SK-N-SH (cell line): ENCODE results near the gene RAPGEF4. TPM values are rescaled to one million over a fixed set of nuclear protein-coding genes. Genes with fewer than 3 reads are reported as not detected.

Experiments
- CTCF ChIA-PET: fragments of 300-600, 350-600 bp; formaldehyde crosslinking; extraction: SDS; loops from one replicate; lab custom pipeline; 2021; lab: Yijun Ruan, JAX
- POLR2A ChIA-PET: fragments of 350-600 bp; sonication (Branson Sonifier 250); formaldehyde crosslinking; extraction: SDS; loops from one replicate; lab custom pipeline; 2020; ENCODE audit warnings: antibody characterized with exemption, inconsistent platforms; lab: Yijun Ruan, JAX
- DNase-seq: peaks from one replicate; pipeline ENCODE4 v3.0.0; 2012
- H2AFZ ChIP-seq: fragments of 200-600 bp; sonication (generic); 2 replicates; pipeline ENCODE4 v1.8.1; 2016; ENCODE audit warnings: antibody characterized with exemption, mild to moderate bottlenecking, low read depth
- H3F3A ChIP-seq: fragments of 200-600 bp; sonication (generic); replicated peaks from 2 replicates; pipeline ENCODE3; 2016; ENCODE audit warnings: antibody characterized with exemption, mild to moderate bottlenecking; ENCODE audit not compliant: insufficient read depth
- H3K27ac ChIP-seq, 2 experiments: fragments of 200-500 bp in 1 of 2; fragments of 200-600 bp in 1 of 2; sonication (Bioruptor generic) in 1 of 2; sonication (generic), shearing (Covaris generic) in 1 of 2; 2 replicates each; pipeline versions ENCODE4 v1.5.1 to v1.6.1; 2014 to 2016; ENCODE audit warnings: low read depth in 2 of 2, inconsistent platforms in 1 of 2, low read length in 1 of 2, mild to moderate bottlenecking in 1 of 2, mixed read lengths in 1 of 2
- H3K27me3 ChIP-seq: fragments of 200-600 bp; sonication (generic), shearing (Covaris generic); 2 replicates; pipeline ENCODE4 v1.6.1; 2016; ENCODE audit warnings: mixed run types; ENCODE audit not compliant: insufficient read depth
- H3K36me3 ChIP-seq, 2 experiments: fragments of 200-500 bp in 1 of 2; fragments of 200-600 bp in 1 of 2; sonication (Bioruptor generic) in 1 of 2; sonication (generic) in 1 of 2; replicated peaks in 1 of 2; 2 replicates each; pipeline versions ENCODE3 to v1.5.1; 2014 to 2016; ENCODE audit warnings: low read length in 1 of 2, mild to moderate bottlenecking in 1 of 2; ENCODE audit not compliant: insufficient read depth in 2 of 2, control insufficient read depth in 1 of 2
- H3K4me1 ChIP-seq, 2 experiments: fragments of 200-500 bp in 1 of 2; fragments of 200-600 bp in 1 of 2; sonication (Bioruptor generic) in 1 of 2; sonication (generic), shearing (Covaris generic) in 1 of 2; 2 replicates each; pipeline versions ENCODE4 v1.5.1 to v1.6.1; 2014 to 2016; ENCODE audit warnings: low read depth in 1 of 2, low read length in 1 of 2, mixed run types in 1 of 2; ENCODE audit not compliant: insufficient read depth in 2 of 2, control insufficient read depth in 1 of 2
- H3K4me2 ChIP-seq: fragments of 200-600 bp; sonication (generic), shearing (Covaris generic); 2 replicates; pipeline ENCODE4 v1.6.1; 2017; ENCODE audit warnings: mixed run types
- H3K4me3 ChIP-seq, 2 experiments: fragments of 200-500 bp in 1 of 2; fragments of 200-600 bp in 1 of 2; sonication (Bioruptor generic) in 1 of 2; sonication (generic), shearing (Covaris generic) in 1 of 2; 2 replicates each; pipeline versions ENCODE4 v1.5.1 to v1.8.1; 2014 to 2016; ENCODE audit warnings: low read depth in 2 of 2, inconsistent platforms in 1 of 2, low read length in 1 of 2, mild to moderate bottlenecking in 1 of 2, mixed read lengths in 1 of 2, moderate library complexity in 1 of 2
- H3K79me2 ChIP-seq: fragments of 200-600 bp; sonication (generic); 2 replicates; pipeline ENCODE4 v1.8.1; 2017; ENCODE audit warnings: mild to moderate bottlenecking; ENCODE audit not compliant: insufficient read depth
- H3K9ac ChIP-seq: fragments of 200-600 bp; sonication (generic); 2 replicates; pipeline ENCODE4 v1.6.1; 2017; ENCODE audit warnings: mixed run types
- H3K9me2 ChIP-seq: fragments of 200-600 bp; sonication (generic); 2 replicates; pipeline ENCODE4 v1.6.1; 2017; ENCODE audit warnings: mixed run types
- H3K9me3 ChIP-seq: fragments of 200-600 bp; sonication (generic); 2 replicates; pipeline ENCODE4 v1.6.1; 2017; ENCODE audit warnings: mixed run types, mild to moderate bottlenecking, moderate library complexity
- H4K20me1 ChIP-seq: fragments of 200-600 bp; sonication (generic); 2 replicates; pipeline ENCODE4 v1.6.1; 2017; ENCODE audit warnings: mild to moderate bottlenecking, mixed run types; ENCODE audit not compliant: insufficient read depth
- CHD2 ChIP-seq: fragments of 150-350 bp; IDR thresholded peaks from 2 replicates; pipeline ENCODE4 v1.6.1; 2018; ENCODE audit warnings: low read length; ENCODE audit not compliant: partially characterized antibody
- EP300 ChIP-seq, 2 experiments: IDR thresholded peaks; 2 replicates each; pipeline versions ENCODE4 v1.4.0 to v1.6.1; 2012; ENCODE audit warnings: borderline replicate concordance in 1 of 2, low read depth in 1 of 2, low read length in 1 of 2
- FOSL2 ChIP-seq: IDR thresholded peaks from 2 replicates; pipeline ENCODE4 v1.4.0; 2012; ENCODE audit warnings: low read depth, mild to moderate bottlenecking, moderate library complexity, borderline replicate concordance
- GABPA ChIP-seq: IDR thresholded peaks from 2 replicates; pipeline ENCODE4 v1.4.0; 2012; ENCODE audit warnings: low read depth, mild to moderate bottlenecking
- MXI1 ChIP-seq: IDR thresholded peaks from 2 replicates; pipeline ENCODE4 v1.6.1; 2012; ENCODE audit warnings: mild to moderate bottlenecking, low read depth, low read length, improper control_type of control experiment
- RXRA ChIP-seq: IDR thresholded peaks from 2 replicates; pipeline ENCODE4 v1.4.0; 2012; ENCODE audit warnings: low read depth, mild to moderate bottlenecking, borderline replicate concordance
- TCF12 ChIP-seq: IDR thresholded peaks from 2 replicates; pipeline ENCODE4 v1.4.0; 2012
- YY1 ChIP-seq: IDR thresholded peaks from 2 replicates; pipeline ENCODE4 v1.4.0; 2012; ENCODE audit warnings: low read depth, mild to moderate bottlenecking
- WGBS: methylation state at CpG from one replicate; pipeline ENCODE4 v1.1.6; 2017; ENCODE audit warnings: low lambda C conversion rate; 5-methylcytosine and 5-hydroxymethylcytosine counted together
- polyA plus RNA-seq, 3 experiments: library from polyadenylated mRNA; depleted of rRNA; stranded (reverse); fragments of >200 nt; gene quantifications; 2 replicates each; pipeline ENCODE4 v1.2.3, GENCODE V29; 2012
- TF ChIP-seq, protein P1 (sequence below): IDR thresholded peaks from 2 replicates; pipeline ENCODE4 v1.4.0; 2012; ENCODE audit warnings: low read depth, borderline replicate concordance
- TF ChIP-seq, protein P2 (sequence below): IDR thresholded peaks from 2 replicates; pipeline ENCODE4 v1.4.0; 2012; ENCODE audit warnings: low read depth
- TF ChIP-seq, protein P3 (sequence below): fragments of 200-600 bp; sonication (generic); IDR thresholded peaks from 2 replicates; pipeline ENCODE4 v1.6.1; 2017; ENCODE audit warnings: antibody characterized with exemption, mild to moderate bottlenecking, moderate library complexity

RAPGEF4 gene
- polyA plus RNA-seq, 1 of the 3 experiments (the other 2 are of a cell fraction), result 0.30 TPM

DNA sequence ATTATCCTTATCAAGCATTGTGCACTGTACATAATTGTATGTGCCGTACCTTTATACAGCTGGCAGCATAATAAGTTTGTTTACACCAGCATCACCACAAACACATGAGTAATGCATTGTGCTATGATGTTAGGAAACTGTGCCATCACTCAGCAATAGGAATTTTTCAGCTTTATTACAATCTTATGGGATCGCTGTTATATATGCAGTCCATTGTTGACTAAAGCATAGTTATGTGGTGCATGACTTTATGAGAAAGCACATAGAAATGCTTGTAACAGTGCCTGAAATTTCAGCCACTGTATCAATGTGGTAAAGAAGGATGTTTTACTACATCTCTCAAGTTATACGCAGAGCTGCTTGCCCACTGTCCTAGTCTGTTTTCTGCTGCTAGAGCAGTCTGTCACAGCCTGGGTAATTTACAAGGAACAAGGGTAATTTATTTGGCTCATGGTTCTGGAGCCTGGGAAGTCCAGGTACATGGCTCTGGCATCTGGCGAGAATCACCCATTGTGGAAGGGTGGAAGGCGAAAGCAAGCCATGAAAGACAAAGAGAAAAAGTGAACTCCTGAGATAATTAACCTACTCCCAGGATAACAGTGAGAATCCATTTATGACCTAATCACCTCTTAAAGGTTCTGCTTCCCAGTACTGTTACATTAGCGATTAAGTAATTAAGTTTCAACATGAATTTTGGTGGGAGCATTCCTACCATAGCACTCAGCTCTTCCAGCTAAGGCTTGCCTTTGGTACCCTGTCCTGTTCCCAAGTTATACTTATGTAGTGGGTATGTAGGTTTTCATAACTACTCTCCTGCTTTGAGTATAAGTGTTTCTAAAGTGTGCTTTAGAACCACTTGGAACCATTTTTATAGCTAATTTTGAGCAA lies 344.6 kb downstream of the RAPGEF4 start:
- no peaks in the 10 kb centered on the region for H4K20me1 ChIP-seq
- no peak overlapping the region for H2AFZ ChIP-seq
- H3K4me2 ChIP-seq, result peak overlapping the region; percentile 1; the same call in 1 of the 2 replicates
- TF ChIP-seq FOSL2 (peak; percentile 30; the same call in 1 of the 2 replicates), EP300 (IDR thresholded peaks at IDR 0.05; ENCODE audit: borderline replicate concordance in 1 of 2, low read depth in 1 of 2, low read length in 1 of 2) (peak in 1 of 2 experiments; percentile 18; a peak in 1 of 4 replicates), CHD2 (no peak), YY1 (no peak), MXI1 (no peak)
- TF ChIP-seq, protein P1, sequence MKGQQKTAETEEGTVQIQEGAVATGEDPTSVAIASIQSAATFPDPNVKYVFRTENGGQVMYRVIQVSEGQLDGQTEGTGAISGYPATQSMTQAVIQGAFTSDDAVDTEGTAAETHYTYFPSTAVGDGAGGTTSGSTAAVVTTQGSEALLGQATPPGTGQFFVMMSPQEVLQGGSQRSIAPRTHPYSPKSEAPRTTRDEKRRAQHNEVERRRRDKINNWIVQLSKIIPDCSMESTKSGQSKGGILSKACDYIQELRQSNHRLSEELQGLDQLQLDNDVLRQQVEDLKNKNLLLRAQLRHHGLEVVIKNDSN, result no peak
- H3K79me2 ChIP-seq, result peaks cover 88% of the 10 kb centered on the region
- H3K27ac ChIP-seq, result peak overlapping the region in 1 of 2 experiments; percentile 88; a peak in 2 of 4 replicates
- peaks cover 13% of the 10 kb centered on the region for H3F3A ChIP-seq
- no peaks in the 10 kb centered on the region for H3K36me3 ChIP-seq
- no peaks in the 10 kb centered on the region for H3K9me3 ChIP-seq
- no peak for DNase-seq
- ChIA-PET CTCF (interaction anchor here (1.1 to 2.7 kb wide), 5 partner anchors 11 to 130 kb away, joined by 3 to 13 read pairs (median 5); no protein-coding TSS in a partner anchor), POLR2A (no interaction called here)
- 84% methylated on average over 6 of the region's 6 CpGs for WGBS
- H3K9me2 ChIP-seq, result no peaks in the 10 kb centered on the region; the same call in 1 of the 2 replicates
- no peaks in the 10 kb centered on the region for H3K27me3 ChIP-seq
- no peak overlapping the region for H3K4me3 ChIP-seq
- H3K9ac ChIP-seq, result peak overlapping the region; percentile 20; the same call in 1 of the 2 replicates
- H3K4me1 ChIP-seq, result peaks cover 2 to 10% of the 10 kb centered on the region in 2 experiments; a peak in 3 of 4 replicates

DNA sequence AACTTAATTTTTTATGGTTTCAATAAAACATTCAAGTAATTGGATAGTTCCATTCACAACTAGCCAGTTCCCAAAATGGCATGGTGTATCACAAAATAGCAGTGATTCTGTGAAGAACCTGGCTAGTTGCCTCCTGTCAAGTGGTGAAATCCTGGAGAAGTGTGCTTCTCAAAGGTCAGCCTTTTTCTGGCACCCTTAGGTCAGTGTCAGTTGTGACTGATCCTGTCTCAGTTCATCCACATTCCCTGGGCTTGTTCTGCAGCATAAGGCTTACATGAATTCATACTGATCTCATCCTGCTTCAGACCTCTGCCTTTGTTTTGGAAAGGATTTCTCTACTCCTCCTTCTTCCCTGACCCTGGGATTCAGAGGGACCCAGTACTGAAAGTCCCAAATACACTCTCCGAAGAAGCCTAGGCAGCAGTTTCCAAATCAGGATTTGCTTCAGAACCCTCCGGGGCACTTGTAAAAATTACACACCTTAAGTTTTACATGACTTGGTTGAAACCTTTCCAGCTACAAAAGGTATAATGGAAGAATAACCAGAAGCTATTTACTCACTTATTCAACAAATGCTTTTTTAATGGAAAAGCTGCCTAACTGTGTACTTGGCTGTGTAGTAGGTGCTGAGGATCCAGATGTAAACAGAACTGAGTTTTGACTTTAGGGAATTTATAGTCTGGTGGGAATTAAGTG lies 351.0 kb downstream of the RAPGEF4 start:
- H3K79me2 ChIP-seq, result peaks cover 81% of the 10 kb centered on the region
- TF ChIP-seq EP300 (IDR thresholded peaks at IDR 0.05; ENCODE audit: borderline replicate concordance in 1 of 2, low read depth in 1 of 2, low read length in 1 of 2), result no peak
- no peak for TF ChIP-seq TCF12
- TF ChIP-seq FOSL2, result no peak
- TF ChIP-seq GABPA, result no peak
- TF ChIP-seq, protein P2, sequence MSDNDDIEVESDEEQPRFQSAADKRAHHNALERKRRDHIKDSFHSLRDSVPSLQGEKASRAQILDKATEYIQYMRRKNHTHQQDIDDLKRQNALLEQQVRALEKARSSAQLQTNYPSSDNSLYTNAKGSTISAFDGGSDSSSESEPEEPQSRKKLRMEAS, result no peak
- TF ChIP-seq RXRA, result no peak
- TF ChIP-seq, protein P3, sequence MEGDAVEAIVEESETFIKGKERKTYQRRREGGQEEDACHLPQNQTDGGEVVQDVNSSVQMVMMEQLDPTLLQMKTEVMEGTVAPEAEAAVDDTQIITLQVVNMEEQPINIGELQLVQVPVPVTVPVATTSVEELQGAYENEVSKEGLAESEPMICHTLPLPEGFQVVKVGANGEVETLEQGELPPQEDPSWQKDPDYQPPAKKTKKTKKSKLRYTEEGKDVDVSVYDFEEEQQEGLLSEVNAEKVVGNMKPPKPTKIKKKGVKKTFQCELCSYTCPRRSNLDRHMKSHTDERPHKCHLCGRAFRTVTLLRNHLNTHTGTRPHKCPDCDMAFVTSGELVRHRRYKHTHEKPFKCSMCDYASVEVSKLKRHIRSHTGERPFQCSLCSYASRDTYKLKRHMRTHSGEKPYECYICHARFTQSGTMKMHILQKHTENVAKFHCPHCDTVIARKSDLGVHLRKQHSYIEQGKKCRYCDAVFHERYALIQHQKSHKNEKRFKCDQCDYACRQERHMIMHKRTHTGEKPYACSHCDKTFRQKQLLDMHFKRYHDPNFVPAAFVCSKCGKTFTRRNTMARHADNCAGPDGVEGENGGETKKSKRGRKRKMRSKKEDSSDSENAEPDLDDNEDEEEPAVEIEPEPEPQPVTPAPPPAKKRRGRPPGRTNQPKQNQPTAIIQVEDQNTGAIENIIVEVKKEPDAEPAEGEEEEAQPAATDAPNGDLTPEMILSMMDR, result no peak
- no peak overlapping the region for H3K4me2 ChIP-seq
- no peaks in the 10 kb centered on the region for H4K20me1 ChIP-seq
- H2AFZ ChIP-seq, result no peak overlapping the region
- CTCF ChIA-PET, result interaction anchor here (1.0 kb wide), 1 partner anchor 52 kb away, joined by 3 read pairs; no protein-coding TSS in a partner anchor
- H3K9ac ChIP-seq, result no peak overlapping the region
- no peaks in the 10 kb centered on the region for H3F3A ChIP-seq
- POLR2A ChIA-PET, result no interaction called here
- 85% methylated on average over 2 of the region's 2 CpGs for WGBS
- H3K9me2 ChIP-seq, result no peaks in the 10 kb centered on the region; the same call in 1 of the 2 replicates
- H3K4me3 ChIP-seq, result no peak overlapping the region
- no peak for DNase-seq
- H3K27ac ChIP-seq, result peak overlapping the region in 1 of 2 experiments; percentile 6; a peak in 1 of 4 replicates
- H3K27me3 ChIP-seq, result no peaks in the 10 kb centered on the region
- peaks cover 0 to 2% of the 10 kb centered on the region in 2 experiments for H3K36me3 ChIP-seq
- H3K4me1 ChIP-seq, result peaks cover 3 to 16% of the 10 kb centered on the region in 2 experiments; a peak in 3 of 4 replicates
- H3K9me3 ChIP-seq, result no peaks in the 10 kb centered on the region
